SK-N-MC (cell line): ENCODE data around the gene CAPN6.

Experiments
- EZH2 ChIP-seq: fragments of 200-600 bp; sonication (generic); IDR thresholded peaks from one replicate; pipeline ENCODE4 v1.6.1; 2017; ENCODE audit warnings: antibody characterized with exemption
- POLR2AphosphoS5 ChIP-seq: IDR thresholded peaks from 2 replicates; pipeline ENCODE4 v1.6.1; 2012; ENCODE audit warnings: mild to moderate bottlenecking, low read depth, low read length, borderline replicate concordance

DNA sequence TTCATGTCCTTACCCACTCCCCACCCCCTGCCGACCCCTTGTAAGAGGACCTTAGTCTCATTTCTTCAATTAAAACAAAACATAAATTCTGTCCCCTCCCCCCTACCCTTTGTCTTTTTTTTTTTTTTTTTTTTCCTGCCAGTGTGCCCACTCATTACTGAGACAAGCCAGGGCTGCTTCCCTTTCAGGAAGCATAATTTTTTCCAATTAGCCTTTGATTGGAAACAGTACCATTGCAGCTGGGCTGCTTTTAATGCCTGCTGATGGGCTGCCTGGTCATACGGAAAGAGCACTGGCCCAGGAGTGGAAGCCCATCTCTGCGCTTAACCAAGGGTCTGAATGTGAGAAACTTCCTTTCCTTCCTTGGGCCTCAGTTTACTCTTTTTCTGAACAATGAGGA lies 18.6 kb upstream of the CAPN6 start:
- TF ChIP-seq EZH2: no peak
- TF ChIP-seq POLR2AphosphoS5: no peak
